Body of pancreas (tissue), 4 donors: ENCODE results near the gene PIP5K1B. TPM values are rescaled to one million over a fixed set of nuclear protein-coding genes. Genes with fewer than 3 reads are reported as not detected.

Experiments used
- ATAC-seq: fragments of 150-250 bp; one replicate; pipeline ENCODE4 v1.9.1; 2016
- DNase-seq, 4 donors: peaks; one replicate each; pipeline ENCODE4 v3.0.0-alpha.2; 2019
- H3K27ac ChIP-seq, 4 donors: fragments of 200-600 bp; sonication (generic); 1 replicate in 3 of 4; 2 replicates in 1 of 4; pipeline versions ENCODE4 v1.5.1 to v1.6.1; 2016 to 2019; ENCODE audit warnings: mild to moderate bottlenecking in 1 of 4, mixed read lengths in 1 of 4, moderate library complexity in 1 of 4
- H3K27me3 ChIP-seq, 2 donors: fragments of 200-600 bp; sonication (generic); one replicate each; pipeline ENCODE4 v1.6.0; 2016; ENCODE audit warnings: mild to moderate bottlenecking in 1 of 2
- H3K36me3 ChIP-seq, 2 donors: fragments of 200-600 bp; sonication (generic); replicated peaks in 1 of 2; 2 replicates each; pipeline ENCODE4 v1.5.1; 2016; ENCODE audit warnings: low read depth in 2 of 2; ENCODE audit not compliant: insufficient read depth in 1 of 2
- H3K4me1 ChIP-seq: fragments of 200-600 bp; sonication (generic); one replicate; pipeline ENCODE4 v1.6.0; 2016
- H3K4me3 ChIP-seq, 2 donors: fragments of 200-600 bp; sonication (generic); 1 replicate in 1 of 2; 2 replicates in 1 of 2; pipeline ENCODE4 v1.5.1; 2016 to 2019
- H3K9me3 ChIP-seq, 3 donors: fragments of 200-600 bp; sonication (generic); 1 replicate in 2 of 3; 2 replicates in 1 of 3; pipeline ENCODE4 v1.5.1; 2016
- CTCF ChIP-seq, 7 experiments: fragments of 450-650 bp in 4 of 7; fragments of 200-600 bp in 3 of 7; sonication (generic) in 3 of 7; IDR thresholded peaks; one replicate each; pipeline ENCODE4 v1.5.1; 2016 to 2019; ENCODE audit warnings: antibody characterized with exemption in 7 of 7
- POLR2A ChIP-seq, 3 donors: fragments of 450-650 bp; IDR thresholded peaks; one replicate each; pipeline ENCODE4 v1.6.1; 2016; ENCODE audit warnings: antibody characterized with exemption in 3 of 3, mild to moderate bottlenecking in 2 of 3
- WGBS, 2 donors: methylation state at CpG; one replicate each; pipeline ENCODE4 v1.1.5; 2017; 5-methylcytosine and 5-hydroxymethylcytosine counted together
- intact Hi-C: fragments of 100-400 bp; cut with DNase I; formaldehyde crosslinking; loops from one replicate; pipeline ENCODE4 v1.15.1; 2023
- total RNA-seq, 2 donors: library from RNA; depleted of rRNA; stranded (reverse); fragments of >200 nt; gene quantifications; one replicate each; pipeline ENCODE4 v1.1.0, GENCODE V29; 2016

The PIP5K1B gene
- total RNA-seq, 2 donors from 2014 or later: 3.6 to 7.8 TPM

DNA sequence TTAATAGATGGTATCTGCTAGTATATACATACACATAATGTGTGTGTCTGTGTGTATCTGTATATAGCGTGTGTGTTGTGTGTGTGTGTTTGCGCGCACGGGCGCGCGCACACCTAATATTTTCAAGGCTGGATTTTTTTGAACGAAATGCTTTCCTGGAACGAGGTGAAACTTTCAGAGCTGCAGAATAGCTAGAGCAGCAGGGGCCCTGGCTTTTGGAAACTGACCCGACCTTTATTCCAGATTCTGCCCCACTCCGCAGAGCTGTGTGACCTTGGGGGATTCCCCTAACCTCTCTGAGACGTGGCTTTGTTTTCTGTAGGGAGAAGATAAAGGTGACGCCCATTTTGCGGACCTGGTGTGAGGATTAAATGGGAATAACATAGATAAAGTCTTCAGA, 331.3 kb downstream of the PIP5K1B start:
- Histone ChIP-seq H3K4me1 (peaks cover 11% of the 10 kb centered on the region), H3K4me3 (peak overlapping the region; percentile 19 to 26), H3K36me3 (no peaks in the 10 kb centered on the region), H3K9me3 (no peaks in the 10 kb centered on the region), H3K27ac (peak overlapping the region; percentile 75 to 91 (median 88)), H3K27me3 (no peaks in the 10 kb centered on the region)
- WGBS, 2 donors: 1 to 2% methylated on average over 13 to 14 of the region's 14 CpGs
- DNase-seq (peak; percentile 27 to 36 (median 30)), ATAC-seq (peak; percentile 26)
- intact Hi-C loops: no loop called here
- TF ChIP-seq POLR2A (IDR thresholded peaks at IDR 0.05) (no peak), CTCF (IDR thresholded peaks at IDR 0.05) (peak in 1 of 7 experiments; percentile 3)

DNA sequence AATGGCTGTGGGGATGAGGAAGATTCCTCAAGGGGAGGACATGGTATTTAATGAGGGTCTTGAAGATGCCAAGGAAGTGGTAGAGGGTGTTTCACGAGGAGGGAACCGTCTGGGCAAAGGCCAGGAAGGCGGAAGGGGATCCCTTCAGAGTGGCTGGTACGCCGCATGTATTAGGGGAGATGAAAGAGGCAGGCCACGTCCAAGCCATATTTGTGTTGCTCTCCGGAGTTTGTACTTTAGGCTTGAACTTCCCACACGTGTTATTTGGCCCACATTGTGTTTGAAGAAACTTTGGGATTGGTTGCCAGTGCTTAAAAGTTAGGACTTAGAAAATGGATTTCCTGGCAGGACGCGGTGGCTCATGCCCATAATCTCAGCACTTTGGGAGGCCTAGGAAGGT, 331.8 kb downstream of the PIP5K1B start:
- no peaks in the 10 kb centered on the region for H3K9me3 ChIP-seq
- no peak for ATAC-seq
- no peaks in the 10 kb centered on the region for H3K36me3 ChIP-seq
- H3K4me3 ChIP-seq: no peak overlapping the region
- DNase-seq: no peak
- TF ChIP-seq POLR2A (IDR thresholded peaks at IDR 0.05): no peak
- peaks cover 11% of the 10 kb centered on the region for H3K4me1 ChIP-seq
- H3K27me3 ChIP-seq: no peaks in the 10 kb centered on the region
- 40 to 49% methylated on average over 10 of the region's 10 CpGs for WGBS, 2 donors
- intact Hi-C loops: no loop called here
- peak overlapping the region in 3 of 4 donors; percentile 87 to 91 (median 88) for H3K27ac ChIP-seq

- no peak overlapping the region for H3K27ac ChIP-seq
- TF ChIP-seq CTCF (IDR thresholded peaks at IDR 0.05) (no peak), POLR2A (IDR thresholded peaks at IDR 0.05) (no peak)
- no peak for DNase-seq
- no peaks in the 10 kb centered on the region for H3K9me3 ChIP-seq
- peaks cover 11% of the 10 kb centered on the region for H3K4me1 ChIP-seq
- WGBS, 2 donors: 96% methylated on average over 2 of the region's 2 CpGs
- intact Hi-C loops: no loop called here
- no peaks in the 10 kb centered on the region for H3K36me3 ChIP-seq
- no peak overlapping the region for H3K4me3 ChIP-seq
- no peaks in the 10 kb centered on the region for H3K27me3 ChIP-seq
- no peak for ATAC-seq
These were observed 335.6 kb downstream of the PIP5K1B start for GRCh38 chr9:69040646-69041045.

GRCh38 chr9:69044240-69045219, 339.5 kb downstream of the PIP5K1B start:
- Histone ChIP-seq H3K27ac (no peak overlapping the region), H3K4me1 (peaks cover 3% of the 10 kb centered on the region), H3K27me3 (no peaks in the 10 kb centered on the region), H3K36me3 (peaks cover 0 to 10% of the 10 kb centered on the region in 2 donors), H3K9me3 (no peaks in the 10 kb centered on the region), H3K4me3 (no peak overlapping the region)
- 44 to 50% methylated on average over 9 of the region's 9 CpGs for WGBS, 2 donors
- TF ChIP-seq POLR2A (IDR thresholded peaks at IDR 0.05) (no peak), CTCF (IDR thresholded peaks at IDR 0.05) (no peak)
- DNase-seq (no peak), ATAC-seq (peak; percentile 12)
- intact Hi-C loops: loop anchor here (5.0 kb wide), 1 partner anchor 153 kb away; no protein-coding TSS in a partner anchor

DNA sequence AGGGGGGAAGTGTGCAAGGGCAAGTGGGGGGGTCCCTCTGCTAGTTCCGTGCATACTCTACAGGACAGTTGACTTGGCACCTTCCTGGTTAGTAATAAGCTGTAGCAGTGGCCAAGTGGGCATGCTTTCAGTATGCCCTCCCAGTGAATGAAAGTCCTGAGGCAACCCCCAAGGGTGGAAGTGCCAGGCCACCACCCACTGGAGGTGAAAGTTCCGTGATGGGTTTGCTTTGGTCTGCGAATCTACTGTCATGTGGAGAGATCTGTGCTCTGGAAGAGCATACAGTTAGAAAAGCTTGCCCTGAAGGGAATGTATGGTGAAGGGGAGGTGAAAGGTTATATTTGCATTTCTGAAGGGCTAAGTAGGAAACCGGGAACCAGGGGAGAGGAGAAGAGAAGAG, 340.8 kb downstream of the PIP5K1B start:
- Histone ChIP-seq H3K36me3 (peaks cover 0 to 10% of the 10 kb centered on the region in 2 donors), H3K9me3 (no peaks in the 10 kb centered on the region), H3K4me3 (no peak overlapping the region), H3K27ac (no peak overlapping the region), H3K27me3 (no peaks in the 10 kb centered on the region), H3K4me1 (peaks cover 3% of the 10 kb centered on the region)
- TF ChIP-seq CTCF (IDR thresholded peaks at IDR 0.05): no peak
- TF ChIP-seq POLR2A (IDR thresholded peaks at IDR 0.05): no peak
- 80 to 83% methylated on average over 4 of the region's 4 CpGs for WGBS, 2 donors
- intact Hi-C loops: loop anchor here (5.0 kb wide), 1 partner anchor 151 kb away; no protein-coding TSS in a partner anchor
- no peak for DNase-seq
- ATAC-seq: no peak
